Measurements from ENCODE around the gene MSH4.

DNA sequence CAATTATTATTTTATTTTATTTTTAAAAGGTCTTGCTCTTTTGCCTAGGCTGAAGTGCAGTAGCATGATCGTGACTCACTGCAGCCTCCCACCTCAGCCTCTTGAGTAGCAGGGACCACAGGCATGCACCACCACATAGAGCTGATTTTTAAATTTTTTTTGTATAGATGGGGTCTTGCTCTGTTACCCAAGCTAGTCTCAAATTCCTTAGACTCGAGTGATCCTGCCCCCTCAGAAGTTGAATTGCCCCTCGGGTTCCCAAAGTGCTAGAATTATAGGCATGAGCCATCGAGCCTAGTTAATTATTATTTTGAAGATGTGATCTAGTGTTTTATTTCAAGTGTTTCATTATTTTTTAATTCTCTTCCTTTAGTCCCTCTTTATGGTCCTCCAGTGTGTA is 12.2 kb downstream of the MSH4 start:
- TF ChIP-seq, protein P1, sequence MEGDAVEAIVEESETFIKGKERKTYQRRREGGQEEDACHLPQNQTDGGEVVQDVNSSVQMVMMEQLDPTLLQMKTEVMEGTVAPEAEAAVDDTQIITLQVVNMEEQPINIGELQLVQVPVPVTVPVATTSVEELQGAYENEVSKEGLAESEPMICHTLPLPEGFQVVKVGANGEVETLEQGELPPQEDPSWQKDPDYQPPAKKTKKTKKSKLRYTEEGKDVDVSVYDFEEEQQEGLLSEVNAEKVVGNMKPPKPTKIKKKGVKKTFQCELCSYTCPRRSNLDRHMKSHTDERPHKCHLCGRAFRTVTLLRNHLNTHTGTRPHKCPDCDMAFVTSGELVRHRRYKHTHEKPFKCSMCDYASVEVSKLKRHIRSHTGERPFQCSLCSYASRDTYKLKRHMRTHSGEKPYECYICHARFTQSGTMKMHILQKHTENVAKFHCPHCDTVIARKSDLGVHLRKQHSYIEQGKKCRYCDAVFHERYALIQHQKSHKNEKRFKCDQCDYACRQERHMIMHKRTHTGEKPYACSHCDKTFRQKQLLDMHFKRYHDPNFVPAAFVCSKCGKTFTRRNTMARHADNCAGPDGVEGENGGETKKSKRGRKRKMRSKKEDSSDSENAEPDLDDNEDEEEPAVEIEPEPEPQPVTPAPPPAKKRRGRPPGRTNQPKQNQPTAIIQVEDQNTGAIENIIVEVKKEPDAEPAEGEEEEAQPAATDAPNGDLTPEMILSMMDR (IDR thresholded peaks at IDR 0.05; ENCODE audit: insufficient read depth, low read depth, low read length), result no peak
- no peak for TF ChIP-seq EZH2 (IDR thresholded peaks at IDR 0.05; ENCODE audit: insufficient read depth, low read length)
